HL-60 (cell line): ENCODE data around the gene GRM2.
A peak's percentile ranks its signal among the peaks of the same experiment; 100 is the strongest.

Experiments
- DNase-seq, 2 experiments: peaks; one replicate each; pipeline ENCODE4 v3.0.0-alpha.2; 2010 to 2020; ENCODE audit warnings: low read depth in 1 of 2, low spot score in 1 of 2
- H3K27ac ChIP-seq: fragments of 250-450 bp; sonication (Bioruptor Pico); replicated peaks from 2 replicates; pipeline ENCODE4 v1.5.1; 2020; ENCODE audit warnings: mild to moderate bottlenecking, moderate library complexity
- H3K27me3 ChIP-seq: fragments of 250-450 bp; sonication (Bioruptor Pico); 2 replicates; pipeline ENCODE4 v1.5.1; 2021; ENCODE audit warnings: mild to moderate bottlenecking, moderate library complexity; ENCODE audit not compliant: insufficient read depth, poor library complexity, severe bottlenecking
- H3K4me3 ChIP-seq: replicated peaks from 2 replicates; pipeline ENCODE4 v1.5.1; 2011; ENCODE audit warnings: mild to moderate bottlenecking, control low read depth, low read length; ENCODE audit not compliant: insufficient read depth
- GABPA ChIP-seq: IDR thresholded peaks from 2 replicates; pipeline ENCODE4 v1.6.1; 2012; ENCODE audit warnings: low read depth
- POLR2AphosphoS5 ChIP-seq: IDR thresholded peaks from 2 replicates; pipeline ENCODE4 v1.6.1; 2012; ENCODE audit warnings: low read depth
- REST ChIP-seq: IDR thresholded peaks from 2 replicates; pipeline ENCODE4 v1.6.1; 2012; ENCODE audit warnings: low read depth; ENCODE audit not compliant: insufficient replicate concordance
- SPI1 ChIP-seq: IDR thresholded peaks from 2 replicates; pipeline ENCODE4 v1.6.1; 2012; ENCODE audit warnings: low read depth, mild to moderate bottlenecking, borderline replicate concordance
- TF ChIP-seq, protein P1 (sequence below): IDR thresholded peaks from one replicate; pipeline ENCODE4 v1.5.1; 2011; ENCODE audit warnings: low read length, control low read depth, inconsistent platforms; ENCODE audit not compliant: insufficient read depth

GRM2 gene

GRCh38 chr3:51681453-51681852, 25.4 kb upstream of the GRM2 start:
- TF ChIP-seq, protein P1, sequence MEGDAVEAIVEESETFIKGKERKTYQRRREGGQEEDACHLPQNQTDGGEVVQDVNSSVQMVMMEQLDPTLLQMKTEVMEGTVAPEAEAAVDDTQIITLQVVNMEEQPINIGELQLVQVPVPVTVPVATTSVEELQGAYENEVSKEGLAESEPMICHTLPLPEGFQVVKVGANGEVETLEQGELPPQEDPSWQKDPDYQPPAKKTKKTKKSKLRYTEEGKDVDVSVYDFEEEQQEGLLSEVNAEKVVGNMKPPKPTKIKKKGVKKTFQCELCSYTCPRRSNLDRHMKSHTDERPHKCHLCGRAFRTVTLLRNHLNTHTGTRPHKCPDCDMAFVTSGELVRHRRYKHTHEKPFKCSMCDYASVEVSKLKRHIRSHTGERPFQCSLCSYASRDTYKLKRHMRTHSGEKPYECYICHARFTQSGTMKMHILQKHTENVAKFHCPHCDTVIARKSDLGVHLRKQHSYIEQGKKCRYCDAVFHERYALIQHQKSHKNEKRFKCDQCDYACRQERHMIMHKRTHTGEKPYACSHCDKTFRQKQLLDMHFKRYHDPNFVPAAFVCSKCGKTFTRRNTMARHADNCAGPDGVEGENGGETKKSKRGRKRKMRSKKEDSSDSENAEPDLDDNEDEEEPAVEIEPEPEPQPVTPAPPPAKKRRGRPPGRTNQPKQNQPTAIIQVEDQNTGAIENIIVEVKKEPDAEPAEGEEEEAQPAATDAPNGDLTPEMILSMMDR = no peak
- TF ChIP-seq REST (no peak), POLR2AphosphoS5 (0 out of 2 replicates have a peak, but pooled peaks have one; percentile 34), SPI1 (peak; percentile 55; the same call in 1 of the 2 replicates), GABPA (no peak)
- no peak overlapping the region for H3K27ac ChIP-seq
- peak; percentile 51 to 56 for DNase-seq

GRCh38 chr3:51682079-51682478, 24.8 kb upstream of the GRM2 start:
- Histone ChIP-seq H3K27ac (no peak overlapping the region), H3K4me3 (no peak overlapping the region), H3K27me3 (no peaks in the 10 kb centered on the region)
- DNase-seq = peak; percentile 60 to 87
- TF ChIP-seq, protein P1 = peak; percentile 95
- no peak for TF ChIP-seq REST
- no peak for TF ChIP-seq SPI1
- TF ChIP-seq GABPA = no peak
- TF ChIP-seq POLR2AphosphoS5 = no peak

More at GRCh38 chr3:51681453-51681852, 25.4 kb upstream of the GRM2 start:
- Histone ChIP-seq H3K27me3 (no peaks in the 10 kb centered on the region), H3K4me3 (no peak overlapping the region)

GRCh38 chr3:51682526-51682925, 24.3 kb upstream of the GRM2 start:
- TF ChIP-seq, protein P1 = no peak
- no peak for TF ChIP-seq SPI1
- no peak for TF ChIP-seq POLR2AphosphoS5
- TF ChIP-seq GABPA = no peak
- TF ChIP-seq REST = no peak
- DNase-seq = no peak
- no peak overlapping the region for H3K4me3 ChIP-seq
- no peaks in the 10 kb centered on the region for H3K27me3 ChIP-seq
- no peak overlapping the region for H3K27ac ChIP-seq
